ENCODE results near the gene ARL8B.
"Not testable (repeated sequence)": the region's sequence is repeated elsewhere in the genome, so short reads cannot be mapped to it uniquely, and the experiment has no call there.

Gene ARL8B

GRCh38 chr3:5112043-5112442 lies 10.0 kb upstream of the ARL8B start:
- no peak for DNase-seq

DNA sequence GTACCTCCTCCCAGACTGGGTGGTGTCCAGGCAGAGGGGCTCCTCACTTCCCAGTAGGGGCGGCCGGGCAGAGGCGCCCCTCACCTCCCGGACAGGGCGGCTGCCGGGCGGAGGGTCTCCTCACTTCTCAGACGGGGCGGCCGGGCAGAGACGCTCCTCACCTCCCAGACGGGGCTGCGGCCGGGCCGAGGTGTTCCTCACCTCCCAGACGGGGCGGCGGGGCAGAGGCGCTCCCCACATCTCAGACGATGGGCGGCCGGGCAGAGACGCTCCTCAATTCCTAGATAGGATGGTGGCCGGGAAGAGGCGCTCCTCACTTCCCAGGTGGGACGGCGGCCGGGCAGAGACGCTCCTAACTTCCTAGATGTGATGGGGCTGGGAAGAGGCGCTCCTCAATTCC lies 8.4 kb upstream of the ARL8B start:
- not testable (repeated sequence) for DNase-seq

- DNase-seq, result no peak
Measured at GRCh38 chr3:5115506-5116162, 6.5 kb upstream of the ARL8B start.

GRCh38 chr3:5116538-5116937 lies 5.6 kb upstream of the ARL8B start:
- no peak for DNase-seq

DNA sequence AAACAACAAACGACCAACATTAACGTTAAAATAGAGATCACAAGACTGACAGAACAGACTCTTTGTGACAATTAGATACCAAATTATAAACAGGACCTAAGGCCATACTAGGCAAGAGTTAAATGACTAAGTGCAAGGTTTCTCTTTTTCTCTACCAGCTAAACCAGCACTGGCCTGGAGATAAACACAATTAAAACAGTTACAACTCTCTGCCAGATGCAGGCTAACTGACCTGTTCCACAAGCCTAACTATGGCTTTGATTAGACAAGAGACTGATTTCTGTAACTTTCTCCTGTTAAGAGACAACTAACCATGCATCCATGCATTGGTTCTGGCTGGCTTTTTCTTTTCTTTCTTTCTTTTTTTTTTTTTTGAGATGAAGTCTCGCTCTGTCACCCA lies 1.6 kb upstream of the ARL8B start:
- DNase-seq, result no peak

DNA sequence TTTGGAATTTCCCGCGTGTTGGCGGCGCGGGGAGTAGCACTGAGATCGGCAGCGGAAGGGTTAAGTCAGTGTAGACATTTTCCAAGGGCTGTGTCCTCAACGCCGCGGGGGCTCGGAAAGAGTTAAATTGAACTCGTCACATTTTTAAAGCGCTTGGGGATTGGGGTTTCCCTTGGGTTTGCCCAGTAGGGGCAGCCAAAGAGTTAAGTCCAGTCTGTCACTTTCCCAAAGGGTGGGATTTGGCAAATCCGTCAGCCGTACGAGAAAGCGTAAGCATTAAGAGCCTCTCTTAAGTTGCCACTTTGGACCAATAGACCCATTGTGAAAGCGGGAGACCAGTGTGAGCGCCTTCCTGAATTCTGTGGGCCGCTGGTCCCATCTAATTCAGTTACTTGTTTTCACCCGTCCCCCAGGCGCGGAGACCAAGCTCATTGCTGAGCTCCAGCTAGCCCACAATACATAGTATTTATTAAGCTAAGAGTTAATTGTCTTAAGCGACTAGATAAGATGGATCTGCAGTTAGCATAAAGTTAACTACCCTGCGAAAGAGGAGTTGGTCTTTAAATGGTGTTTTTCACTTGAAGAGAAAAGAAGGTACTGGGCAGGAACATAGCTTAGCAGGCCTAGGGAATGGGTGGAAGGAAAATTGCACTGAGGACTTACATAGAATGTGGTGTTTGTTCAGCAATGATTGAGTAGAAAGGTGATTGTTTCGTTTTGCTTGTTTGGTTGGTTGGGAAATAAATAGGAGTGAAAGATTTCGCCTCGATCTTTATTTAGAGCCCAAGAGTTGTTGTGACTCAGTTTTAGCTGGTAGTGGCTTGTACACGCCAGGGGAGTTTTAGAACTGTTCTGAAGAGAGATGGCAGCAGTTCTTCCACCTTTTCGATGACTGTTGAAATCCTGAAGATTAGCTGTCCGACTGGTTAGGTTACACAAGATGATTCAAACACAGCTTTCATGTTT lies 932 bp downstream of the ARL8B start:
- DNase-seq, result no peak

DNA sequence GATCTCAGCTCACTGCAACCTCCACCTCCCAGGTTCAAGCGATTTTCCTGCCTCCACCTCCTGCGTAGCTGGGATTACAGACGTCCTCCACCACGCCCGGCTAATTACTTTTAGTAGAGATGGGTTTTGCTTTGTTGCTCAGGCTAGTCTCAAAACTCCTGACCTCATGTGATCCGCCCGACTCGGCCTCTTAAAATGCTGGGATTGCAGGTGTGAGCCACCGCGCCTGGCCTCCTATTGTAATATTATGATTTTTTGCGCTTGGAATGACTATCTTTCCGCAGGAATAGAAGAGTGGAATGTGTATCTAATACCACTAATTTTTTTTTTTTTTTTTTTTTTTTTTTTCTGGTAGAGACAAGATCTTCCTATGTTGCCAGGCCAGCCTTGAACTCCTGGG lies 1.8 kb downstream of the ARL8B start:
- DNase-seq, result no peak

DNA sequence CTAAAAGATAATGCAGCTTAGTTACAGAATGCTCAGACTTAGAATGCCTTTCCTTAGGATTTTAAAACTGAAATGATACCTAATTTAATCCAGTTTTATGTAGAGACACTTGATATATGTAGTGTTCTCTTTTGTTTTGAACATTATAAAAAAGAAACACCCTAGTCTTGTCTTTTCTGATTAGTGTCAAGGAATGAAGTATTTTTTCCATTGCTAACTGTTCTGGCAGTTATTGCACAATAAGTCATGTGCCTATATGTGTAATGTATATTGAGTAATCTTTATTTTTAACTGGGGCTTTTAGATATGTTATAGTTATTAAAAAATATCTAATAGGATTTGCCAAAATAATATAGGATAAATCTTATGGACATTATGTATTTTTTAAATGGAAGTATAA lies 4.5 kb downstream of the ARL8B start:
- no peak for DNase-seq

DNA sequence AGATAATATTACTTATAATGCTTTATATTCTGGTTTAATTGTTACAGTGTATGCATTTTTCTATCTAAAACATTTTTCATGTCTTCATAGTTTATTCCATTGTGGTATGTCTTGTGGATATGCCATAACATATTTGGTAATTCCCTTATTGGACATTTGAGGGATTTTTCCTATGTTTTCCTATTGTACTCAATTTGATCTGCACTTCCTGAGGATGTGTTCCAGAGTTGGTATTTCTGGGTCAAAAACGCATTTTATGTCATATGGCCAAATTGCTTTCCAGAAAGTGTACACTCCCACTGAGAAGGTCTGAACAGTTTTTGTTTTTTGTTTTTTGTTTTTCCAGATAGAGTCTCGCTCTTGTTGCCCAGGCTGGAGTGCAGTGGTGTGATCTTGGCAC lies 6.8 kb downstream of the ARL8B start:
- DNase-seq, result no peak

GRCh38 chr3:5133239-5134018 lies 11.3 kb downstream of the ARL8B start:
- DNase-seq, result no peak

- DNase-seq, result no peak
Measured at GRCh38 chr3:5134019-5134391, 11.9 kb downstream of the ARL8B start.

DNA sequence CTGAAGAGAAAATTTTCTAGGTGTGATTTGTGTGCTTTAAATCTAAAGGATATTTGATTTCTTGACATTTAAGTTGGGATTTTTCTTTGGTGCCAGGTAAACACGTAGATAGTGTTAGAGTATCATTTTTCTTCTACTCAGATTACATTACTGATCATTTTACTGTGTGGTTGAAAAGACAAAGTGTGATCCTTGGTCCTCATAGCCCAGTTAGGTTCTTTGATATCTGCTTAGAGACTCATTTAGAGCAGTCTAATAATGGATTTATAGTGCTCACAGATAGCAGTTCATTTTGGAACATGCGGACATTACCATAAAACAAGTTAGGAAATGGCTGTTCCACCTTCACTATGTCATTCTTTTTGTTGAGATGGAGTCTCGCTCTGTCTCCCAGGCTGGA lies 12.4 kb downstream of the ARL8B start:
- no peak for DNase-seq

DNA sequence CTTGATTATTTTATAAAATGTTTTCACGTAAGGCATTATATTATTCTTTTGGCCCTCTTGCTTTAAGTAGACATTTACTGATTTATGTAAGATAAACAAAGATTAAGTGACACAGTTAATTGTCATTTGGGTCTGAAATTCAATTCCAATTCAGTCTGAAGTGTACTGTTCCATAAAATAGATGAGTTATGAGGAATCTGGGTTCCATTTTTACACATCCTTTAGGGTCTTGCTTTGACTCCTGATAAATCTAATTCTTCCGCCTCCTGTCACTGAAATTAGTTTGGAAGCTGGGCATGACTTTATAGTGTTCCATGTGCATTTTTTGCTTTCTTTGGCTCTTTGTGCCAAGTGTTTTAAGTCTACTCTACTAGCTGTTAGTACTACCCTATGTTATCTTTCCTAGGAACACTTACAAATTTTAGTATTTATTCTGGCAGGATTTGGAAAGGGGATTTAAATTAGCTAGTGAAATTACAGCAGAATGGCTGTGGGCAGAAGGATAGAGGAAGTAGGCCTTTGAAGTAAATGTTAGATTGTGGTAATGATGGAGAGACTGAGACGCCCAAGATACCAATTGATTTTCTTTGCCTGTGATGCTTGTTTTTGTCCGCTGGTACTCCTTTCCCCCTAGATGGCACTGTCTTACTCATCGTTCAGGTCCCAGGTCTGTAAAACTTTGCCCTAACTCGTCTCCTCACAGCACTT lies 14.3 kb downstream of the ARL8B start:
- DNase-seq, result no peak

GRCh38 chr3:5136919-5137429 lies 14.9 kb downstream of the ARL8B start:
- no peak for DNase-seq

- DNase-seq, result no peak
Measured at GRCh38 chr3:5138214-5138981, 16.3 kb downstream of the ARL8B start.

DNA sequence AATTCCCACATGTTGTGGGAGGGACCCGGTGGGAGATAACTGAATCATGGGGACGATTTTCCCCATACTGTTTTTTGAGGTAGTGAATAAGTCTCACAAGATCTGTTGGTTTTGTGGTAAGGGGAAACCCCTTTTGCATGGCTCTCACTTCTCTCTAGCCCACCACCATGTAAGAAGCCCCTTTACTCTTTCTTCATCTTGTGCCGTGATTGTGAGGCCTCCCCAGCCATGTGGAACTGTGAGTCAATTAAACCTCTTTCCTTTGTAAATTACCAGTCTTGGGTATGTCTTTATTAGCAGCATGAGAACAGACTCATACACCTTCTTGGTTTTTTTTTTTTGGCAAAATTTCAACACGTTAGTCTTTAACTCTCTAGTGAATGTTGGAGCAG lies 18.1 kb downstream of the ARL8B start:
- no peak for DNase-seq

DNA sequence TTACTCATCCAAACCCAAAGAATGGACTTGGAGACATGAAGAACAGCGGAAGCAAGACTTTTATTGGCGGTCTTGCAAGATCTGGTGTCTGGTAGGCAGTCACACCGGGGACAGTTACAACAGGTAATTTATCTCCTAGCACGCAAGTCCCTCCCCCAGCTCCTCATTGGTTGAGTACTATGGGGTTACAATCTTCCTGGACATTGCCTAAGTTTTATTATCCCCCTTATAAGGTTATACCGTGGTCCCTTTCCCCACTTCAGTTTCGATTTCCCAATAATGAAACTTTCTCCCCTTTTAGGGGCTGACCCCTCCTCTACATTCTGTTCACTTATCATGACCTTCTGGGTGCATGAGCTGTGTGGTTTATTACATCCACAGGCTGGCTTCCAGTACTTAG lies 18.7 kb downstream of the ARL8B start:
- DNase-seq, result no peak

GRCh38 chr3:5141760-5142159 lies 19.7 kb downstream of the ARL8B start:
- DNase-seq, result no peak

DNA sequence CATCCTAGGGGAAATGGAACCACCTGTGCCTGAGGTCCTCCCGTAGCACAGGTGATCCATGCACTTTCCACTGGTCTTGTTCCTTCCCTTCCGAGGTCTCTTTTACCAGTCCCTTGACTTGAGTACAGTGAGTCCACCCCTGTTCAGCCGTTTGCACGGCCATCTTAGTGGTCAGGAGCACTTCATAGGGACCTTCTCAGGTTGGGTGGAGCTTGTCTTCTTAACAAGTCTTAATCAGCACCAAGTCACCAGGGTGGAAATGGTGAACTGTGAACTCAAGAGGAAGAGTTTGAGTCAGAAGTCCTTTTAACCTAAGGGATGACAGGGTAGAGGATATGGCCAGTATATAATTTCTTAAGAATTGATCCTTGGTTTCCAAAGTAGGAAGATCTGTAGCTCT lies 21.4 kb downstream of the ARL8B start:
- DNase-seq, result no peak

DNA sequence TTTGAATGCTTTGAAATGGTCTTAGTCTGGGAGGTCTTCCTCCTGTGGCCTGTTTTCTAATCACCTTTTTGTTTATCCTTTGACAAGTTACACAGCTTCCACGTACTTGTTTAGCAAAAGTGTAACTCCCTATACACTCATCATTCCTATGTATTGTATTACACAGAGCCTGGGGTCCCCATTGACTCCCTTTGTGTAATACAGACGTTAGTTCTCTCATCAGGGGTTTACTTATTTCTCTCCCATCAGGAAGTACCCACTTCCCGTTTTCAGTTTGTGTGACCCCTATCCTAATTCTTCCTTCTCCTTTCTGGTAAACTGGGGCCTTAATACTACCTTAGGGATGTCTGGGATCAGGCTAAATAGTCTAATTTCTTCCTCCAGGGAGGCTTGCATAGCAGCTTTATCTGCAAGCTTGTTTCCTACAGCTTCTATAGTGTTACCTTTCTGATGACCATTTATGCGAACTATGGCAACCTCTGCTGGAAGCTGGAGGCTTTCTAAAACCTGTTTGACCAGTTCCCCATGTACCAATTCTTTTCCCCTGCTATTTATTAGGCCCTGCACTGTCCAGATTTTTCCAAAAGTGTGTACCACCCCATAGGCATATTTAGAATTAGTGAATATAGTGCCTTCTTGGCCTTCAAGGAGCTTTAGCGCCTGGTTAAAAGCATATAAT lies 22.4 kb downstream of the ARL8B start:
- DNase-seq, result no peak

GRCh38 chr3:5145120-5145519 lies 23.0 kb downstream of the ARL8B start:
- DNase-seq, result no peak
